Ectodermal cell (in vitro differentiated cells): ENCODE results near the gene DISC1. TPM values are rescaled to one million over a fixed set of nuclear protein-coding genes. Genes with fewer than 3 reads are reported as not detected.

Experiments used
- H3K27ac ChIP-seq: 2 replicates; pipeline ENCODE4 v1.7.0; 2013; ENCODE audit warnings: mild to moderate bottlenecking, low read depth, low read length; ENCODE audit not compliant: insufficient read depth, poor library complexity, severe bottlenecking
- H3K27me3 ChIP-seq: 2 replicates; pipeline ENCODE4 v1.7.0; 2013; ENCODE audit warnings: mild to moderate bottlenecking, low read length; ENCODE audit not compliant: insufficient read depth, control insufficient read depth, poor library complexity, severe bottlenecking
- H3K36me3 ChIP-seq: one replicate; pipeline ENCODE4 v1.7.0; 2013; ENCODE audit warnings: low read length; ENCODE audit not compliant: control insufficient read depth, insufficient read depth
- H3K4me1 ChIP-seq: one replicate; pipeline ENCODE4 v1.7.0; 2013; ENCODE audit warnings: low read length; ENCODE audit not compliant: control insufficient read depth, insufficient read depth
- H3K4me3 ChIP-seq: 2 replicates; pipeline ENCODE4 v1.7.0; 2013; ENCODE audit warnings: low read depth, low read length, control low read depth; ENCODE audit not compliant: insufficient read depth
- H3K9me3 ChIP-seq: 2 replicates; pipeline ENCODE4 v1.7.0; 2013; ENCODE audit warnings: mild to moderate bottlenecking, low read length, moderate library complexity; ENCODE audit not compliant: control insufficient read depth
- WGBS, 2 experiments: methylation state at CpG; one replicate each; pipeline ENCODE4 v1.1.7; 2013; ENCODE audit warnings: missing lambda C conversion rate in 2 of 2; 5-methylcytosine and 5-hydroxymethylcytosine counted together
- polyA plus RNA-seq, 4 experiments: library from polyadenylated mRNA; stranded (reverse); fragments of 50-300 nt; gene quantifications; one replicate each; pipeline ENCODE4 v1.2.3, GENCODE V29; 2013

DISC1 gene
- polyA plus RNA-seq (2013, experiment 1 of 4): 2.4 TPM
- 2.0 TPM for polyA plus RNA-seq (2013, experiment 2 of 4)
- polyA plus RNA-seq (2013, experiment 3 of 4): 1.9 TPM
- 1.7 TPM for polyA plus RNA-seq (2013, experiment 4 of 4)

GRCh38 chr1:231626535-231626950 is at the start of gene DISC1:
Gene DISC1 (plus strand): TSS chr1:231626790. CDS start chr1:231626868, 78 bp downstream.
- 0 to 1% methylated on average over 38 of the region's 38 CpGs for WGBS, 2 experiments
- peaks cover 7% of the 10 kb centered on the region for H3K4me1 ChIP-seq
- H3K27ac ChIP-seq: no peak within 1 kb of the TSS
- peak within 1 kb of the TSS; percentile 75 for H3K4me3 ChIP-seq
- no peaks in the 10 kb centered on the region for H3K9me3 ChIP-seq
- H3K36me3 ChIP-seq: no peaks in the 10 kb centered on the region
- H3K27me3 ChIP-seq: peaks cover 38% of the 10 kb centered on the region

DNA sequence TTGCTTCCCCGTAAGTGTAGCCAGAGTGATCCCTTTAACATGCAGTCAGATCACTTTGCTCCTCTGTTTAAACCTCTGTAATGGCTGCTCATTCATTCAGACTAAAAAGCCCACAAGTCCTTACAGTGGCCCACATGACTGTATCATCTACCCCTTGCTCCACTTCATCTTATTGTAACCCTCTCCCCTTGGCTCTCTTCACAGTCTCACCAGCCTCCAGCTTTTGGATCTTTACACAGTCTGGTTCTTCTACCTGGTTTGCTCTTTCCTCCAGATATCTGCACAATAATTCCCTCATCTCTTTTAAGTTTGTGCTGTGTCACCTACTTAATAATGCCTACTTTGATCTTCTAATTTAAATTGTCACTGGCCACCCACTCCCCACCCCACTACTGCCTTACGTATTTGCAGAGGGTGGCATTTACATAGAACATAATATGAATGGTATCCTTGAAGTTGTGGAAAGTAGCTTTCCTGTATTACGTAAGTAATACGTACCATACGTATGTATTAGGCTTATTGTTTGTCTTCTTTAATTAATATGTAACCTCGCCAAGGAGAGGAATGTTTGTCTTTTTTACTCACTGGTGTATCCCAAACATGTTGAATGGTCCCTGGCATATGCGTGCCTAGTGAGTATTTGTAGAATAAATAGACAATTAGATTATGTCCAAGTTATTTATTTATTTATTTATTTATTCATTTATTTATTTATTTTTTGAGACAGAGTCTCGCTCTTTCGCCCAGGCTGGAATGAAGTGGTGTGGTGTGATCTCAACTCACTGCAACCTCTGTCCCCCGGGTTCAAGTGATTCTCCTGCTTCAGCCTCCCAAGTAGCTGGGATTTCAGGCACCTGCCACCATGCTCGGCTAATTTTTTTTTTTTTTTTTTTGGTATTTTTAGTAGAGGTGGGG is 49.5 kb upstream of the DISC1 start:
- Histone ChIP-seq H3K9me3 (no peaks in the 10 kb centered on the region), H3K27ac (no peak overlapping the region)
- WGBS, 2 experiments: 93 to 95% methylated on average over 9 of the region's 11 CpGs

GRCh38 chr1:231580874-231581273 is 45.7 kb upstream of the DISC1 start:
- 92 to 100% methylated on average over 1 of the region's 1 CpG for WGBS, 2 experiments
- no peaks in the 10 kb centered on the region for H3K27me3 ChIP-seq
- H3K27ac ChIP-seq: no peak overlapping the region
- no peak overlapping the region for H3K4me3 ChIP-seq
- no peaks in the 10 kb centered on the region for H3K36me3 ChIP-seq
- no peaks in the 10 kb centered on the region for H3K9me3 ChIP-seq
- no peaks in the 10 kb centered on the region for H3K4me1 ChIP-seq

More for the DNA sequence above, 49.5 kb upstream of the DISC1 start:
- Histone ChIP-seq H3K4me1 (no peaks in the 10 kb centered on the region), H3K4me3 (no peak overlapping the region), H3K27me3 (no peaks in the 10 kb centered on the region), H3K36me3 (no peaks in the 10 kb centered on the region)

GRCh38 chr1:231581859-231582258 is 44.7 kb upstream of the DISC1 start:
- no peaks in the 10 kb centered on the region for H3K36me3 ChIP-seq
- no peak overlapping the region for H3K4me3 ChIP-seq
- H3K4me1 ChIP-seq: no peaks in the 10 kb centered on the region
- no peaks in the 10 kb centered on the region for H3K9me3 ChIP-seq
- no peaks in the 10 kb centered on the region for H3K27me3 ChIP-seq
- 77 to 100% methylated on average over 2 of the region's 2 CpGs for WGBS, 2 experiments
- H3K27ac ChIP-seq: no peak overlapping the region

- no peaks in the 10 kb centered on the region for H3K4me1 ChIP-seq
- no peaks in the 10 kb centered on the region for H3K27me3 ChIP-seq
- no peaks in the 10 kb centered on the region for H3K36me3 ChIP-seq
- no peak overlapping the region for H3K4me3 ChIP-seq
- no peak overlapping the region for H3K27ac ChIP-seq
- WGBS, 2 experiments: 90 to 92% methylated on average over 6 of the region's 6 CpGs
- no peaks in the 10 kb centered on the region for H3K9me3 ChIP-seq
Measured at GRCh38 chr1:231583376-231583775, 43.2 kb upstream of the DISC1 start.

DNA sequence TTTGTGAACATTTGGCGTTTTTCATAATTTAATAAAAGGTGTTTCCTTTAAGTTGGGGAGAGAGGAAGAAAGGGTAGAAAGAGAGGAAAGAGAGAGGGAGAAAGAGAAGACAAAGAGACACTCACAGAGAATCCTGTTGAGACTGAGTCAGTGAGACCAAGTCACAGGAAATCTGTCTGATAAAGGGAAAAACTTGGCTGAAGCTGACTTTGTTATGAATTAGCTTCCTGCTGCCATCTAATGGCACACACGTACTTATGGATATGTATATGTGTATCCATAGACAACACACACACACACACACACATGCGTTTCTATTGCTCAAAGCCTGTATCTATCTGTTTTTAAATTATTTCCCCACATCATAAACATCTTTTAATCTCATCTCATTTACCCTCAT is 42.5 kb upstream of the DISC1 start:
- Histone ChIP-seq H3K36me3 (no peaks in the 10 kb centered on the region), H3K9me3 (no peaks in the 10 kb centered on the region), H3K27ac (no peak overlapping the region), H3K4me3 (no peak overlapping the region), H3K27me3 (no peaks in the 10 kb centered on the region), H3K4me1 (no peaks in the 10 kb centered on the region)
- 94 to 95% methylated on average over 2 to 3 of the region's 3 CpGs for WGBS, 2 experiments

- H3K9me3 ChIP-seq: no peaks in the 10 kb centered on the region
- no peaks in the 10 kb centered on the region for H3K27me3 ChIP-seq
- H3K4me1 ChIP-seq: no peaks in the 10 kb centered on the region
- no peak overlapping the region for H3K27ac ChIP-seq
- 91 to 94% methylated on average over 5 of the region's 5 CpGs for WGBS, 2 experiments
- H3K36me3 ChIP-seq: no peaks in the 10 kb centered on the region
- no peak overlapping the region for H3K4me3 ChIP-seq
Measured at GRCh38 chr1:231584921-231585320, 41.7 kb upstream of the DISC1 start.

DNA sequence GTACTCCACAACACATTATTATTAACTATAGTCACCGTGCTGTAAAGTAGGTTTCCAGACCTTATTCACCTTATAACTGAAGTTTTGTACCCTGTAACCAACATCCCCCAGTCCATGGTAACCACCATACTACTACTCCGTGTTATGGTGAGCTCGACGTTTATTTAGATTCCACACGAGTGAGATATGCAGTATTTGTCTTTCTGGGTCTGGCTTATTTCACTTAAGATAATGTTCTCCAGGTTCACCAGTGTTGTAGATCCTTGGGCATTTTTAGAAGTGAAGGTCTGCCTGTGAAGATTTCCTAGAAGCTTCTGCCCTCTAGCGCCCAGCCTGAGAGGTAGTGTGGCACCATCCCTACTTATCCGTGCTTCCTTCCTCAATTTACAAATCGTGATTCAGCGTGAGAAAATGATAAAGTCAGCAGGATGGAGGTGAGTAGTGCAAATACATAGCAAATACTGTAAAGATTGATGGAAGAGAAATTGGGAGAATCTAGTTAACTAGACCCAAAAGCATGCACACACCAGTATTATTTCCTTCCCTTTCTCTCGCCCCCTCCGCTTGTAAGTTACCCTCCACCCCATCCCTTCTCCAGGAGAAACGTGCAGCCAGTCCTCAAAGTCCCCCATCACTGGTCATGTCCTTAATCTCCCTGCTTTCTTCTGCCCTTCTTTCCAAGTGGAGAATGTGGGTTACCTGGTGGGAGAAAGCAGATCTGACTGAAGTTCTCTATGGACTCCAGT is 36.0 kb upstream of the DISC1 start:
- Histone ChIP-seq H3K36me3 (no peaks in the 10 kb centered on the region), H3K27ac (no peak overlapping the region), H3K4me1 (no peaks in the 10 kb centered on the region), H3K27me3 (no peaks in the 10 kb centered on the region), H3K9me3 (no peaks in the 10 kb centered on the region), H3K4me3 (no peak overlapping the region)
- 42 to 48% methylated on average over 11 to 12 of the region's 12 CpGs for WGBS, 2 experiments

DNA sequence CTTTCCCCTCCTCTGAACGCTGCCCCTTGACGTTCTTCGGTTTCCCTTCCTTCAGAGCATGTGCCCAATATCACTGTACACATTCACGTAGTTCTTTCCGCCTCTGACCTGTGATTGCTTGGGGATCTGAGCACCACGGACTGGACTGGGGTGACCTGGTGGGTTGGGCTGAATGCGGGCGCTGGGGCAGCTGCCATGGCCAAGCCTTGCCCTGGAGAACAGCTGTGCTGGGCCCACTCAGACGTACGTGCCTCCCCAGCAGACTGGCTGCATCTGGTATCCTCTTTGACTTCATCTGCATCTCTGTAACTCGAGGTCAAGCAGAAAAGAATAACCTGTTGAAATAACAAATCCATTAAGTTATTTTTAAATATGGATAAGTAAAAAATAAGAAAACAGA is 35.1 kb upstream of the DISC1 start:
- WGBS, 2 experiments: 90% methylated on average over 10 of the region's 11 CpGs
- H3K27ac ChIP-seq: no peak overlapping the region

GRCh38 chr1:231592809-231593208 is 33.8 kb upstream of the DISC1 start:
- Histone ChIP-seq H3K36me3 (no peaks in the 10 kb centered on the region), H3K27ac (no peak overlapping the region), H3K9me3 (no peaks in the 10 kb centered on the region), H3K4me1 (no peaks in the 10 kb centered on the region), H3K4me3 (no peak overlapping the region), H3K27me3 (no peaks in the 10 kb centered on the region)
- WGBS, 2 experiments: 0% methylated on average over 1 of the region's 1 CpG; no CpG with 5 or more reads in 1 of the 2 experiments

More for the DNA sequence above, 35.1 kb upstream of the DISC1 start:
- H3K4me3 ChIP-seq: no peak overlapping the region
- H3K9me3 ChIP-seq: no peaks in the 10 kb centered on the region
- H3K36me3 ChIP-seq: no peaks in the 10 kb centered on the region
- H3K4me1 ChIP-seq: no peaks in the 10 kb centered on the region
- H3K27me3 ChIP-seq: no peaks in the 10 kb centered on the region
